GM21528 (cell line): Measurements from ENCODE around the gene MAD1L1.

ENCODE experiments used
- ATAC-seq: cut with Tn5 transposase; IDR thresholded peaks from one replicate; pipeline ENCODE4 v1.9.1; 2021; ENCODE audit warnings: mild to moderate bottlenecking, moderate library complexity; ENCODE audit not compliant: unreplicated experiment, low FRiP score

MAD1L1 gene

DNA sequence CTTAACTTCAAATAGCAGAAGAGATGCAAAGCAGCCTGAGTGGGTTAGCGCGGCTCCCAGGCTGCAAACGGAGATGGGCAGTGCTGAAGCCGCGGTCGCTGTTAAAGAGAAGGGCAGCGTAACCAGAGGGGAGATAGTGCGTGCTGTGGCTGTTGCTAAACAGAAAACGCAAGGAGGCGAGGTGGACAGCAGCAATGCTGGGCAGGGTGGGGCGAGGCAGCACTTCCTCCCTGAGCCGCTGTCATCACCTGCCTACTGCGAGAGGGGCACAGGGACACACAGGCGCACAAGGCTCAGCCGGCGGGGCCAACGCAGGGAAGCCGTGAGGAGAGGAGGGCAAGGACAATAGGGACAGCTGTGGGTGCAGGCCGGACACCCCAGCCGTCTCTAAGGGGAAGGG, 137.3 kb downstream of the MAD1L1 start:
- no peak for ATAC-seq

DNA sequence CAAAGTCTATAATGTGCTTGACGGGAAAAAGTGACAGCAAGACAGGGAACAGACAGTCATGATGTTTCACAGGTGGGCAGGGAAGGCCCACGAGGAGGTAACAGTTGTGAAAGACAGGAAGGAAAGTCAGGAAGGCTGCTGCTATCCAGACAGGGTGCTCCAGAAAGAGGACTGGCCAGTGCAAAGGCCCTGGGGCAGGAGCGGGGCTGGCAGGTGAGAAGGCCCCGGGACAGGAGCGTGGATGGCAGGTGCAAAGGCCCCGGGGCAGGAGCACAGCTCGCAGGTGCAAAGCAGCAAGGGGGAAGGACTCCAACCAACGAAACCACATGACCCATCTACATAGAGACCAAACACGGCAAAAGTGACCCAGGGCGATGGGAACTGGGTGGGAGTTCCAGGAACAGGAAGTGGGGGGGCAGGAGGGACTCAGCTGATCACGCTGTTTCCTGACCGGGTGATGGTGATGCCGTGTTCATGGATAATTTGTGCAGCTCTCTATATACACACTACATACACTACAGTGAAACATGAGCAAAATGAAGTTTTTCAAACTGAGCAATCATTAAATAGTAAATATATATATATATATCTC, 138.2 kb downstream of the MAD1L1 start:
- no peak for ATAC-seq

DNA sequence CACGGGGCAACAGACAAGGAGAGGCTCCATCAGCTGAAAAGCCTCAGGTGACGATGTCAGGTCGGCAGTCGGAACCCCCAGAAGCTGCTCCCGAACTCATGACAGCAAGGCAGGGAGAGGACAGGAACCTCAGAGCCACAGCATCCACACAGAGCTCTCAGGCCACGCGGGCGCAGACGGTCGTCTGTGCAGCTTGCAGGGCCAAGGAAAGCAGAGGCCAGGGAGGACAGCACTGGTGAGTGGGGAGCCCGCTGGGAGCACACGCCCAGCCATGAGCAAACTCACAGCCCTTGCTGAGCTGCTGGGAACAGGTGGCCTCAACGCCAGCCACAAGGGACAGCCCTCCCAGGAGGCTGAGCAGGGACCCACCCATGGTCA, 138.9 kb downstream of the MAD1L1 start:
- no peak for ATAC-seq

DNA sequence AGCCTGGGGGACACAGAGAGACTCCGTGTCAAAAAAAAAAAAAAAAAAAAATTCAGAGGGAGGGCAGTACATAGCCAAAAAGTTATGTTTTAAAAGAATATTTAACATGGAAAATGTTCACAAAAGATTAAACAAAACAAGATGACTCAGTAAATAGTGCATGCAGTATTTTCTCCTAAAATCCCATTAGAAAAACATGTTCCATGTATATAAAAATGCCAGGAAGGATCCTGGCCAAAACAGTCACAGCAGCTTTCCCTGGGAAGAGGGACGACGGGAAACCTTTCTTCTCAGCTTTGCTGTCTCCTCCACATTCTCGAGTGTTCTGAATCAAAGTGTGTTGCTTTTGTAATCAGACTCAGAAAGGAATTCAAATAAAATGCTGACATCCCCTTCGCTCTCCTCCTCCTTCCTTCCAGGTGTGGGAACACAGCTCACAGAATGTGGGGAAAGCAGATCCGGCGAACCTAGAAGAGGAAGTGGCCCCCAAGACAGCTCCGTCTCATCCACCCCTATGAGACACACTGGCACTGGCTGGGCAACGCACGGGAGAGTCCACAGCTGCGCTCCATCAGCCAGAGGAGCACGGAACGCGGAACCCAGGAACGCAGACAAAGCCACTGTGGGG, 139.4 kb downstream of the MAD1L1 start:
- no peak for ATAC-seq

DNA sequence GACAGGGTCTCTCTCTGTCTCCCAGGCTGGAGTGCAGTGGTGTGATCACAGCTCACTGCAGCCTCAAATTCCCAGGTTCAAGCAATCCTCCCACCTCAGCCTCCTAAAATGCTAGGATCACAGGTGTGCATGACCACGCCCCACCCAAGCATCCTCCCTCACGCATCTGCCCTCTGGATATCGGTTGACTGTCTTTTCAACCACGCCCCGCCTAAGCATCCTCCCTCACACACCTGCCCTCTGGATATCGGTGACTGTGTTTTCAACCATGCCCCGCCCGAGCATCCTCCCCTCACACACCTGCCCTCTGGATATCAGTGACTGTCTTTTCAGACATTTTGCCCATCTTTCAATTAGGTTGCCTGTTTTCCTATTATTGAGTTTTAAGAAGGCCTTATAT, 140.5 kb downstream of the MAD1L1 start:
- no peak for ATAC-seq

DNA sequence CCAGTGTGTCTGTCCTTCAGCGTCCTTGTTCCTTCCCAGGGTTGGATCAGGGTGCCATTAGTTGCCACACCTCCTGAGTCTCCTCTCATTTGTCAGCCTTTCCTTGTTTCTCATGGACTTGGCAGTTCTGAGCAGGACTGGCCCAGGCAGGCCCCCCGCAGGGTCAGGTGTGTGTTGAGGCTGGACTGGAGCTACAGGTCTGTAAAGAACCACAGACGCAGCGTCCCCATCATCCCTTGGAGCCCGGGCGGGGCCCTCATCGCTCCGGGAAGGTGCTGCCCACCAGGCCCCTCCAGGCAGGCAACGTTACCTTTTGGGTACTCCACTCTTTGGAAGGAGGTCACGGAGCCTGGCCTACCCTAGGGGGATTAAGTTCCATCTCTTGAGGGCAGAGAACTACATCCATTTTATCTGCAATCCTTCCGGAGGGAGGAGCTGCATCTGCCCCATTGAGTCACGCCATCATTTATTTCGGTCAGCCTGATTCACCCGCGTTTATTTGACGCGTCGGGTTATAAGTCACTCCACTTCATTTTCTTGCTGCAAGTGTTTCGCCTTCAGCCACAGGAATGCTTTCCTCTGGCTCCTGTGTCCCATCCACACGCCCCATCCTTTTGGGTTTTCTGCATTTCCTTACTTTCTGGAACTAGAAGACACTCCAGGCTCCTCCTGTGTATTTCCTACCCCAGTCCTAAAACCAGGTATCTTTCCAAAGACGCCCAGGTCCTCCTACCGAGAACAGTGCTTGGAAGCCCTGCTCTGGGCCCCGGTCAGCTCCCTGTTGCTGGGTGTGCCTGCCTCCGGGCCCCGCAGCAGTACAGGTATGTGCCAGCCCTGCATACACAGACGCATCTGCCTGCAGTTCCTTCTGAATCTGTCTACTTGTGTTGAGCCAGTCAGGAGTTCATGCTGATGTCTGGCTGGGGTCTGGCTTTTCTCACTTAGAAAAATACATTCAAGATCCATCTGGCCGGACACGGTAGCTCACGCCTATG, 141.9 kb downstream of the MAD1L1 start:
- no peak for ATAC-seq

DNA sequence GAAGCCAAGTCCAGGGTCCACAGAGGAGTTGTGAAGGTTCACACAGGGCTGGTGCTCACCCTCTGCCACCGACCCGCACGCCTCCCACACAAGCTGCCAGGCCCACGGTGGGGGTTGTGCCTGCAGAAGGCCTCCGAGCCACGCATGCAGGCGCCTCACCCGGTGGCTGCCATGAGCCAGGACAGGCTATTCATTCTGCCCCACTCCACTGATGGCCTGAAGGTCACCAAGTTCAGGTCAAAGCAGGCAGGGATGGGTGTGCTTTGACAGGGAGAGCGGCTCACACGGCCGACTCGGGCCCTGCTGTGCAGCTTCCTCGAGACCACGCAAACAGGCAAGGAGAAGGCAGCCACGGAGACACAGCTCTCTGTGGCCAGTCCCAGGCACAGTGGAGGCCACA, 143.9 kb downstream of the MAD1L1 start:
- no peak for ATAC-seq

DNA sequence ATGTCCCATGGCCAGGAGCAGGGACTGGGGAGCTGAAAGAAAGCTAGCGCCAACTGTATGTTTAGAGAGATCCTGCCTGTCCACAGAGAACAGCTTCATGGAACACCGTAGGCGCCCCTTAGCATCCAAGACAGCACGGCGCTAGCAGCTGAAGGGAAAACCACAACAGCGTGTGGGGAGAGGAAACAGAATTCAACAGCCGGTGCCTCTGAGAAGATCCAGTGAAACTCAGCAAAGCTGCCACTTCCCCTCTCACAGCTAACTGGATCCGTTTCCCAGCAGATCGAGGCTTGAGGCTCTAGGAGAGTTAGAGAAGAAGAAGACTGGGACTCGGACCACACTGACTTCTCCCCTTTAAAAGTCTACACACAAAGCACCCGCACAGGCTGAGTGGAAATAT, 145.0 kb downstream of the MAD1L1 start:
- no peak for ATAC-seq

DNA sequence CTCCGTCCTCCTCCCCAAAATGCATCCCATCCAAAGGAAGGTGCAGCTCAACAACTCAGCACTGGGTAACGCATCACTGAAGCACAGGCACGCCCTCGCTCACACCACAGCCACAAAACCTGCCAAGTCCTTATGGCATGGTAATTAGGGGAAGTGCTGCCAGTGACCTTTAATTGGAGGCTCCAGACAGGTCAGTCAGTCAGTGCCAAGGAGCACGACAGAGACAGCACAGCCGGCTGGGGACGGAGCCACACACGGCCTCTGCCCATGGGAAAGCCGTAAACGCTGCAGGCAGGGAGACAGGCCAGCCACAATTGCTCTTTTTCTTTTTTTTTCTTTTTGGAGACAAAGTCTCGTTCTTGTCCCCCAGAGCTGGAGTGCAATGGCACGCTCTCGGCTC, 146.5 kb downstream of the MAD1L1 start:
- no peak for ATAC-seq

DNA sequence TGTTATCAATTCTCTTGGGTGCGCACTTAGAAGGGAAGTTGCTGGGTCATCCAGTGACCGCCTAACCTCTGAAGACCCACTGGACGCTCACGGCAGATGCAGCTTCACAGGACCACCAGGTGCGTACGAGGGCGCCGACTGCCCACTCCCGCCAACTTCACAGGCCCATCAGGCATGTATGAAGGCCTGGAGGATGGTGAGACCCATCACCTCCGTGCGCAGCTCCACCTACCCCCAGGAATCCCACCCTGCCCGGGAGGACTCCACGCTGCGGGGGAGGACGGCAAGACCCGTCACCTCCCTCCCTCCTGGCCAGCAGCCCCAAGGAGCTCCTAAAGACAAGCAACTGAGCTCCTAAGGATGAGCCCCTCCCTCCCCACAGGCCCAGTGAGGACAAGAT, 146.9 kb downstream of the MAD1L1 start:
- no peak for ATAC-seq

DNA sequence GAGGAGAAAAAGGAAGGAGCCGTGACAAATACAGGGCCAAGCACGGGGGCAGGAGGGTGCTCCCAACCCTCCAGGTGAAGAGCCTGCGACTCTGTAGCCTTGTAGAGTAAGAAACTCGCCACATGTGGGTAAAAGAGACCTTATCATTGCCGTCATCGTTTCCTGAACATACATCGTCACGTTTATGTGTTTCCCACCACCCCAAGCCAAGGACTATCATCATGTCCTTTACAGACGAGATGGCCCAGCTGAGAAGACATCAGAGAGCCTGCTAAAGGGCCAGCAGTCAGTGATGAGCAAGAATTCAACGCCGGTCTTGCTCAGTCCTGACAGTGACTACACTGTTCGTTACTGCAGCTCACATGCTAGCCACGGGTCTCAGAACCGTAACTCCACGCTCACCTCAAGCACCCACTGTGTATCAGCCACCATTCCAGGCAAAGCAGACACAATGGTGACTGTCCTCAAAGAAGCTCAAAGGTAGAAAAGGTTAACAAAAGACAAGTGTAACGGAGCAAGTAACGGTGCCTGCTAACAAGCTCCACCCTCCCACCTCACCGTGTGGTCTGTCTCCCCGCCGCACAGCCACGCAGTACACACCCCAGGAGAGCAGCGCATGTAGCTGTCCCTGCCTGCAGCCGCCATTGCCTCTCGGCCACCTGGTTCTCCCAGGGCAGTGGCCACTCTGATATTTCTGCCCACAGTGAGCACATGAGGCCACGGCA, 147.8 kb downstream of the MAD1L1 start:
- no peak for ATAC-seq

DNA sequence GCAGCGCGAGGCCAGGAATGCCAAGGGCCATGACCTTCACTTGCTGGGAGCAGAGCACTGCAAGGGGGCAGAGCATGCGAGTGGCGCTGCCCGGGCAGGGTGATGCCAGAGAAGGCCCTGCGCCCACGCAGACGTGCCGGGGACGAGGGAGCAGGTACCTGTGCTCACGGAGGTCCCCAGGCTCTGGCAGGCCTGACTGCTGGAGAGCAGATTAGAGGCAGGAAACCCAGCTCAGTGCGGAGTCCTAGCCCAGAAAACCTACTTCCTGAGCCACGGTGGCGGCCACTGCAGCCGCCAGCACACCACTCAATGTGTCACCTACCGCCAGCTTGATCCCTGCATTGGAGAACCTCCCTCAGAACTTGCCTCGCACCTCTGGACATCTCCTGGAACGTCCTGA, 148.4 kb downstream of the MAD1L1 start:
- ATAC-seq = no peak

DNA sequence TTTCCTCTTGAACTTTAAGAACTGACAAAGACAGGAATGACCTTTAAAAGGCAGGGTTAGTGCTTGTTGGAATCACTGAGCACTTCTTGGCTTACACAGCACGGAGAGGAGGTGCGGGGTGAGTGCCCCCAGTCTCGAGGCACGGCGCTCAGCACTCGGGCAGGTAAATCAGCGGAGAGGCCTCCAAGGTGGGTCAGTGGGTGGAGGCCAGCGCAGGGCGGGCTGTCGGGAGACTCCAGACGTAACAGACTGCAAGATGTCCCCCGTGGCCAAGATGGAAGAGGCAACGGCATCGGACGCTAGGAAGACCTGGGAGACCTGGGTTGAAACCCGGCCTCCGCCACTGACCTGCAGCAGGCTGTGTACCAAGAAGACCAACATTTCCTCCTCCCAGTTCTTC, 149.4 kb downstream of the MAD1L1 start:
- ATAC-seq = no peak

DNA sequence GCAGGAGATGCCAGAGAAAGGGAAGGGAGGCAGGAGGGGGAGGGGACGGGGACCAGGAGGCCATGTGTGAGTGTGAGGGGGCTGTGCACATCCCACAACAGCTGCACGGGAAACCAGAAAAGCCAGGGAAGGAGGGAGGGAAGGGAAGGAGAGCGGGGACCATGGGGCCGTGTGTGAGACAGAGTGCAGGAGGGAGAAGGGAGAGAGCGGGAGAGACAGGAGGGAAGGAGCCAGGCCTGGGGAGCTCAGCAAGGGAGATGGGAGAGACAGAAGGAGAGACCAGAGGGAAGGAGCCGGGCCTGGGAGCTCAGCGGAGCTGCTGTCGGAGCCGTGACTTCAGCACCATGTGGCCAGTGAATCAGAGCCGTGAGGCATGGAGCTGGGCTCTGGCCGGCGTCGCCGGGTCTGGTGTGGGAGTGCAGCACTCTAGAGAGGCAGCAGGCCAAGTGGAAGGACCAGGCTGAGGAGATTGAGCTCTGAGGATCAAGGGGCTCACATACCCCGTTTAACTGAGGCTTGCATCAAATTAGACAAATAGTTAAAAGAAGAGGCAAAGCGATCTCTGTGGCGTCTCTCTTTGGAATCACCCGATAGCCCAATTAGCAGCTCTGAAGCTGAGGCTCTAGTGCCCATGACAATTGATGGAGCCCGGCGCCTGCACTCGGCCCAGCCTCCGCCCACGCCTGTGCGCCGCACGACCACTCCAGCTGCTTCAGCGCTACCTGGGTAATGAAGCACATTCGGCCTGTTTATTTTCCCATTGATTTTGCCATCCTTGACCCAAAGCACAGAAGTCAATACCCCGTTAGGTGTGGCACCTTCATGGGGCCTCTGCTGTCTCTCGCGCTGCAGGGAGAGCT, 150.4 kb downstream of the MAD1L1 start:
- no peak for ATAC-seq

DNA sequence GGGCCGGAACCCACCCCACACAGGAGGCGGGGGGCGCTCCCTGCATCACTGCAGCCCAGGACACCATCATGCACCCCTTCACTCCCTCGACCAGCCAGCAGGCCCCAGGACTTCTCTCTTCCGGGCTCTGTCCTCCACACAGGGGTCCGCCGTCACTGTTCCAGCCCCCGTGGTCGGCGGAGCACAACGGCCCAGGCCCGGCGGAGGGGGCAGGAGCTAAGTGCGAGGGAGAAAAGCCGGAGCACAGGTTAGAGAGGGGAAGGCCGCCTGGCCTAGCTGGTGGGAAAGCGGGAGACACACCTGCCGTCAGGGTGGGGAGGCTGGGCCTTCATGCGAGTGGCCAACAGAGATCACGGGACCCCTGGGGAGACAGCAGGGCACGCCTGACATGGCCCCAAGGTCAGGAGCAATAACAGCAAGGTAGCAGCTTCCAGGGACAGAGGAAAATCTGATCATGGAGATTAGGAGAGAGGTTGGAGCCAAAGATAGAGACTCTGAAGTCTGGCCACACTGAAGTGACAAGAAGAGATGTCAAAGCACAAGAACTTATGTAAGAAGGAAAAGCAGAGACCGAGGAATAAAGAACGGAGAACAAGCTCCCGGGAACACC, 151.1 kb downstream of the MAD1L1 start:
- no peak for ATAC-seq

DNA sequence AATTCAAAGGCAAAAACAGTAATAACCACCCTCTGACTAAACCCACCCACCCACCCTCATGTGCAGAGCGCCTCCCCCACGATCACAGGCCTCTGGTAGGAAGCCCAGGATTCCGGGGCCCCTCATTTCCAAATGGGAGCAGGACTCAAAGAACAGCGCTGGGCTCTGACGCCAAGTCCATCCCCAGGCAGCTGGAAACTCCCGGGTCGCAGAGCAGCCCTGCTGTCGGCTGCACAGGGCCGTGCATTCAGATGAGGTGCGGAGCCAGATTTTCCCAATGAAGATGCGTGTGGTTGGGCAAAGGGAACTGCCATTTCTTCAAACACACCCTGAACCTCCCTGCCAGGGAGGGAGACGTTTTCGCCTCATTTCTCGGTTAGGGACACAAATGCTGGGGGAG, 152.3 kb downstream of the MAD1L1 start:
- no peak for ATAC-seq

DNA sequence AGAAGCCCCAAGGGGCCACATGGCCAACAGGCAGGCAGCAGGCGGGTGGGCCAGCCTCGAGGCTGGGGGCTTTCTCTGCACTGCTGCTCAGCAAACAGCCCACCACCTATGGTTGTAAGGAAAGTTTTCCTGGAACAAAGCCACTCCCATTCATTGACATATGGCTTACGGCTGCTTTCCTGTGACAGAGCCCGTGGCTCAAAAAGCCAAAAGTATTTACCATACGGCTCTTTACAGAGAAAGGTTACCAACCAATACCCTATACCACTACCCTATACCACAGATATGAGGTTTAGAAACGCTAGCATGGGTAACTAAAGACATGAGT, 152.7 kb downstream of the MAD1L1 start:
- ATAC-seq = no peak

DNA sequence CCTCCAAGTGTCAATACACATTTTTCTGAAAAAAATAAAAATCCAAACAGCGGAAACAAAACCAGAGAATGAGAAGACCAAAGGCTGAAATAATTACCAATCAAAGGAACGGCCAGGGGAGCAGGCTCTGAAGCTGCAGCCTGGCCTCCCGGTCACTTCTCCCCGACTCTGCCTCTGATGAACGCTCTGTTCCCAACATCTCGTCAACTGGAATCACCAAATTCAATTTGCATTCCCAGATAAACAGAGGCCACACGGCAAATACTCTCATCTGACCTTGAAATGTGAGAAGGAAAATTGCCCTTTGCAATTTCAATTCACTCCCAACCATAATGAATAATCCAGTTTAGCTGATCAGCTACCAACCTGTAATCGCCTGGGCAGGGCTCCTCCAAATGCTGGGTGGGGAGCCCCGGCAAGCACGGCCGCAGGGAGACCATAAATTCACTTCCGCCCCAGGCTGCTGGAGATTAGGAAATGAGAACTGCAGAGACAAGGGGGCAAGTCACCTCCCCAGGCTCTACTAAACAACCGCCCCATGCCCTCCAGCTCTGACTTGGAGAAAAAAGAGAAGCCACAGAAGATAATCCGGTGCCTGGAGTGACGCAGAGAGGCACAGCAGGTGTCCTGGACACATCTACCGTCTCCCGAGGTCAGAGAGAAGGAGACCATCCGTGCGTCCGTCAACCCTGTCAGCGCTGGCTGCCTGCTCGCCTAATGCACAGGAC, 153.2 kb downstream of the MAD1L1 start:
- no peak for ATAC-seq

DNA sequence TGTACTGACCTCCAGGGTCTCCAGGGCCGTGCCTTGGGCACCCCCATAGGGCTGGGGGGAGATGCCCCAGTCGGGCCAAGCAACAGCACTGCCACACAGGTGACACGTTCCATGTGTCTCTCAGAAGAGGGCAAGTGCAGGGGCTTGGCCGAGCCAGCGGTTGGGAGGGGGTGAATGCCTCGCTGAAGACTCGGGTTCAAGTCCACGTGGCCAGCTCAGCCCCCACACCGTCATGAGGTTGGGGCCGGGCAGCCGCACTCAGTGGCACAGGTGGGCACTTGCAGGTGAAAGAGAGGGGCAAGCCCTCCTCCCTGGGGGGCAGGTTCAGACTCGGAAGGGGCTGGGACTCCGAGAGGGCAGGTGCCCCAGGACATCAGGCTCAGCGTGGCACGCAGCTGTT, 153.8 kb downstream of the MAD1L1 start:
- ATAC-seq = no peak
